GM18511 (cell line): ENCODE measurements around the gene DOC2B.
"Not testable (repeated sequence)": the region's sequence is repeated elsewhere in the genome, so short reads cannot be mapped to it uniquely, and the experiment has no call there.

ENCODE experiments used
- ATAC-seq: cut with Tn5 transposase; IDR thresholded peaks from one replicate; pipeline ENCODE4 v1.9.1; 2021; ENCODE audit warnings: mild to moderate bottlenecking, moderate library complexity; ENCODE audit not compliant: unreplicated experiment

The DOC2B gene

DNA sequence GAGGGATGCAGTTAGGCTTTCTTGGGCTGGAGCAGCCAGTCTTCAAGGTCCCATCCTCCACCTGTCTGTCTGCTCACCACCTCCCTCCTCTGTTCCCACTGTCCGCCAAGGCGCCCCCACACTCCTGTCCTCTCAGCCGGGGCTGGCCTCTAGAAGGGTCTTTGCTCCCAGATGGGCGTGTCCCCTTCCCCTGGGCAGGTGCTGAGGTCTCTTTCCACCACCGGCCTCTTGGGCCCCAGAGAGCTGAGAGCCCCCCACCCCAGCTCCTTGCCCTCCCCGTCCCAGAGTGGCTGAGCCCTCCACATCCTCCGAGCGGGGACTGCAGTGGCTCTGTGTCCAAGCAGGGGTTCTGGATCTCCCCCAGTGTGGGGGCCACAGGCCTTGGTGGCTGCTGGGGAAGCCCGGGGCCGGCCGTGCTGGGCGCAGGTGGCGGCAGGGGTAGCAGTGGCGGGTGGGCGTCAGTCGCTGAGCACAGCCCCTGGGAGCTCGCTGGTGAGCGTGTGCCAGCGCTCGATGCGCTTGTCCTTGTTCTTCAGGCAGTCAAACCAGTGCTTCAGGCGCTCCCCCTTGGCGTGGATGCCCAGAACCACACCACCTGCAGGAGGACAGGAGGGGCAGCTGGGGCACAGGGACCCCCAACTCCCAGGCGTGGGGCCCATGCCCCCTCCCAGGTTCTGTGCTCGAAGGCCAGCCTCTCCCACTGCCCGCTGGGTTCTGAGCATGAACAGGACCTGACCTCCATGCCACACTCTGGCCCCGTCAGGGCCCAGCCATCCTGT, 34.3 kb downstream of the DOC2B start:
- ATAC-seq, result no peak

DNA sequence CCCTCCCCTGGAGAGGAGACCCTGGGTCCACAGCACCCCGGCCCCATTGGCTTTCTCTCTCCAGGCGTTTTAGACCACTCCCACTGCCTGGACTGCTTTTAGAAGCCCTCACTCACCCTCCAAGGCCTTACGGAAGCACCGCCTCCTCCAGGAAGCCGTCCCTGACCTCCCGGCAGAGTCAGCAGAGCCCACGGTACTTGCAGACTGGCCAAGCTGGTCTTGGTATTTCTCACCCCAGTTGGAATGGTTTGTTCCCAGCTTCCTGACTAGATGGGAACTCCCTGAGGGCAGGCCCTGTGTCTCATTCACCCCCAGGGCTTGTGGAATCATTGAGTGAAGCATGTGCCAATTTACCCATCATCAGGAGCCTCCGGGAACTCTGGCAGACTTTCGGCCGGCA, 34.9 kb downstream of the DOC2B start:
- ATAC-seq, result no peak

DNA sequence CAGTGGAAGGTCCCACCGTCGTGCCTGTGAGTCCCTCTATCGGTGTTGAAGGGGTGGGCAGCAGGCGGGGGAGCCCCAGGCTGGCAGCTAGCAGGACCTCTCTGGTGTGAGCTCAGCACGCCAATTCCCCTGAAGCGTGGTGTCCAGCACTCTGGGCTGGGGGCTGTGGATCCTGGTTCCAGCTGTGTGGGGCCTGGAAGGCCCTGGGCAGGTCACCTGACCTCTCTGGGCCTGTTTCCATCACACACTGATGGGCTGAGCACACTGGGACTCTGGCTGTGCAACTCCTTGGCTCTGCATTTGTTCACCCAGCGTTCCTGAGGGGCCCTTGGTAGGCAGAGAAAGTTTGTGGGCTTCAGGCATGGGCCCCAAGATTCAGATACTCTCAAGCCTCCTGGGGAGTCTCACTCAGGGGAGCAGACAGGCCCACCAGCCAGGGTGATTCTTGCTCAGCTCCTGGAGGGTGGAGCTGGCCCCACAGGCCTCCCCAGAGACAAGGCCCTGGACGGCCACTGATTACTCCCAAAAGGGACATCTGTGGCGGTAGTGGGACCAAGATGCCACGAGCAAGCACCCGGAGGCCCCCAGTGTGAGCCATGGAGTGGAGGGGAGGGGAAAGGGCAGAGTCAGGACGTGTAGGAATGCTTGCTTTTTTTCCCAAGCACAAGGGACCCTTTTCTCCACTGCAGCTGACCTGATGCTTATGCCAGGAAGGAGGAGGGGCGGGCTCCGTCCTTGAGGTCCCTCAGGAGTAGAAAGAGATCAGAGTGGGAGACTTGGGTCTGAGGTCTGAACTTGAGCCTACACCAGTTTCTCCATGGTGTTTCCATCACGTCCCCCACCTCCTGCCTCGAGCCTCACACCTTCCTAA, 35.5 kb downstream of the DOC2B start:
- ATAC-seq, result no peak

DNA sequence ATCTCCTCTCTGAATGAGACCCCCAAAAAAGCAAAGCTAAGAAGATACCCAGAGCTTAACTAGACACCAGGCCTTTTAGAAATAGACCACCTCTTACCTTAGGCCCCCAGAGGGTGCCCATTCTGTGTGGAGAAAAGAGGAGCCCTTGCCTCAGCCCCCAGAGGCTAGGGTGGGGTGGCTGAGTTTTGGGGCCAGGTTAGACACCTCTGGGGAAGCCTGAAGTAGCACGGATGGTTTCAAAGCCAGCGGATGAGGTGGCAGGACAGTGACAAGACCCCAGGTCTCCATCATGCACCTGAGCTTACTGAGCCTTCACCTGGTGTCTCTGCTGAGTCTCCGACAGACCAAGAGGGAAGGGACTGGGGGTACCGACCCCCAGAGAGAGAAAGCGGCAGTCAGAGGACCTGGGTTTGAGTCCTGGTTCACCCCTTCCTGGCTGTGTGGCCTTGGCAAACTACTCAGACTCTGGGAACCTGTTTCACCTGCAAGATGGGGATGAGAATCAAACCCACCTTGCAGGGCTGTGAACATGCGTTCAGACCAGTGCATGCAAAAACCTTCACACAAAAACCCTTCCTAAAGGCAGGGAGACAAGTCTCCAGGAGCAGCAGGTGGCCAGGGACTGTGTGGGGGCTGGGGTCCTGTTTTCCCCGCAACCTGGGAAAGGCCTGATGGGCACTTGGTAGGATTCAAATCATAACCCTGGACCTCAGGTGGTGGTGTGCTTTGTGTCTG, 36.3 kb downstream of the DOC2B start:
- no peak for ATAC-seq

DNA sequence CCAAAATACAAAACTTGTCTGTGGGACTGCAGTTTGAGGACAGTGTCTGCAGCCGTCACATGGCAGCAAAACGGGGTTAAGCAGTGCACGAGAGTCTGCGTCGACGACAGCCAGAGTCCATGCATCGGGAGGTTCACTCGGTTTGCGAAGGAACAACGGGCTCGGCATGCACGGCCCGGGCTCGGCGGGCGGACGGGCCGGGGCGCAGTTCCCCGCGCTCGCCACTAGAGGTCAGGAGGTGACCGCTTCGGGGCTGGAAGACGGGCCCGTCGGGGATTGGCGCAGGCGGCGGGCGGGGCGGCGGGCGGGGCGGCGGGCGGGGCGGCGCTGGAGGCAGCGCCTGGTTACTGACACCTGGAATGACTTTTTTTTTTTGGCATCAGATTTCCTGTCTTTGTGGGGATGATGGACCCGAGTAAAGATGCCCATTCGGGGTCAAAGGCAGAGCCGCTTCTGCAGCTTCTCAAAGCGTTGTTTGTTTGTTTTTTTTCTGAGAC, 37.6 kb downstream of the DOC2B start:
- no peak for ATAC-seq

DNA sequence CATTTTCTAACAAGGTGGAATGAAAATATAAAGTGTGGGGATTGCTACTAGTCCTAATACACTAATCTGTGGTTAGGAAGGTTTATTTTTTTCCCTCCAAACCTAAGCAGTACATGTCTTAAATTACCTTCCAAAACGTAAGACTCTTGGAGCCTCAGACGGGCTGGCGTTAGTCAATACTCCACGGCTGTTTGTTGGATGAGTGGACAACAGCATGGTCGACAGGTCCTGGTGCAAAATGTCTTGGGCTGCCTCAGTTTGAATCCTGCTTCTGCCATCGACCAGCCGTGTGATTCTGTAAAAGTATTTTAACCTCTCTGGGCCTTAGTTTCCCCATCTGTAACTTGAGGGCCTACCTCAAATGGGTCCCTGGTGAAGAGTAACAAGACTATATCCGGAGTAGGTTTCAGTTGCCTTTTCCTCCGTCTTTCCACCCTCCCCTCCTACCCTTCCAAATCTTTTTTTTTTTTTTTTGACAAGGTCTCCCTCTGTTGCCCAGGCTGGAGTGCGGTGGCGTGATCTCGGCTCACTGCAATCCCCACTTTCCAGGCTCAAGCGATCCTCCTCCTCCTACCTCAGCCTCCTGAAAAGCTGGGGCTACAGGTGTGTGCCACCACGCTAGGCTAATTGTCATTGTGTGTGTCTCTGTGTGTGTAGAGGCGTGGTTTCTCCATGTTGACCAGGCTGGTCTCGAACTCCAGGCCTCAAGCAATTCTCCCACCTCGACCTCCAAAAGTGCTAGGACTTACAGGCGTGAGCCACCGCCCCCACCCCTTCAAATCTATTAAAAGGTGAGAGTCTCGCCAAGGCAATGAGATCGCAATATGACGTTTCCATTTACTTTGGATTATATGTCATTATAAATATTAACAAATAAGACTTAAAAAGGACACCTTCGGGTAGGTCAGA, 38.3 kb downstream of the DOC2B start:
- no peak for ATAC-seq

DNA sequence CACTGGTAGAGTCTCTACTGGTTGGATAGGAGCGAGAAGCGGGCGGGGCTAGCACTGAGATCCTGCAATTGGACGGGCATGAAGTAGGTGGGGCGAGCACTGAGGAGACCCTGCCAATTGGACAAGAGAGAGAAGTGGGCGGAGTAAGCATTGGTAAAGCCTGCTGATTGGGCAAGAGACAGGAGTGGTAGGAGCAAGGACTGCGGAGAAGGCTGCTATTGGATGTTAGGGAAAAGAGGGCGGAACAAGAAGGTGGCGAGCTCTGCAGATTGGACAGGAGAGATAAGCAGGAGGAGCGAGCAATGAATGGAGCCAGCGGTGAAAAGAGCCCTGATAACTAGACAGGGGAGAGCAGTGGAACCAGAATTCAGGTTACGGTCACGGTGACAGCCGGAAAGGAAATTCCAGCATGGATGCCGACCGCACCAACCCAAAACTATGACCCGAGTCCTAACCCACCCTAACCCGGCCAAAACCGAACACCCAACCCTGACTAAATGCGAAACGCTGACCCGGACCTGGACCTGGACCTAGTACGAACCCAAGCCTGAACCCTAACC, 39.3 kb downstream of the DOC2B start:
- ATAC-seq, result no peak

DNA sequence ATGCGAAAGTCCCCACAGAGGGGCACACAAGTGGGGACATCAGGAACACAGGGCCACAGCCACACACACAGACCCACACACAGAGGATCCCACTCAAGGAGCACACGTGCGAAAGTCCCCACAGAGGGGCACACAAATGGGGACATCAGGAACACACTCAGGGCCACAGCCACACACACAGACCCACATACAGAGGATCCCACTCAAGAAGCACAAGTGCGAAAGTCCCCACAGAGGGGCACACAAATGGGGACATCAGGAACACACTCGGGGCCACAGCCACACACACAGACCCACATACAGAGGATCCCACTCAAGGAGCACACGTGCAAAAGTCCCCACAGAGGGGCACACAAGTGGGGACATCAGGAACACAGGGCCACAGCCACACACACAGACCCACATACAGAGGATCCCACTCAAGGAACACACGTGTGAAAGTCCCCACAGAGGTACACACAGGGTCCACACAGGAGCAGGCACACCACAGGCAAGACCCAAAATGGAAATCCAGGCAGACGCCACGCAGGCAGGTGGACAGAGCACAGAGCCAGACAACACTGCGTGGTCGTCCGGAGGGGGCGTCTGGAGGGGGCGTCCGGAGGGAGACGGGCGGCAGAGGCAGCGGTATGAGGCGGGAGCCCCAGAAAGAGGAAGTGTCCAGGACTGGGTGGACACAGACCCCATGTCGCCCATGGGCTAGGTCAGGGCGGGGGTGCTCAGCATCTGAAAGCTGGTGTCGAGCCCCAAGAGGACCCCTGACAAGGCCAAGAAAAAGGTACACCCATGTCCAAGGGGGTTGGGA, 41.8 kb downstream of the DOC2B start:
- not testable (repeated sequence) for ATAC-seq

DNA sequence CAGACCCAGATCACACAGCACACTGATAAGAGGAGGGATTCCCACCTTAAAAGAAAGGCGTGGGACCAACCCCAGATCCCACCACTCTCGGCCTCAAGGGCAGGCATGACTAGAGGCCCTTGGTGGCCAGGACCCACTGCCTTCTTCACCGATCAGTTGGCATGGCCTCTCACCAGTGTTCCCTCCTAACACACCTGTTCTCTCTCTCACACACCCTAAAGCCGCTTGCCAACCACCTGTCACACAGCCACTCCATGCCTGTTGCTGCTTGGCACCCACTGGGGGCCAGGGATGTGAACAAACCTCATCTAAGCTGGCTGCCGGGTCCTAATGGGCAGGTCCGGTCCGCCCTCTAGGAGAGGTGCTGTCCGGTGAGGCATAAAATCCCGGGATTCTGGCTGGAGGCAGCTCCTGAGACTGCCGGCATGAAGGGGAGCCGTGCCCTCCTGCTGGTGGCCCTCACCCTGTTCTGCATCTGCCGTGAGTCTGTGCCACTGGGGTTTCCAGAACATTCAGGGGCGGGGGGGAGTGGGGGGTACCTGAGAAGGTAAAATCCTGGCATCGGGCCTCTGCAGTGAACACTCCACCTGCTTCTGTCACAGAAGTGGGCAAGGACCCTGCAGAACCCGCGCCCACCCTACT, 44.2 kb downstream of the DOC2B start, which contains the start of gene SCGB1C2:
SCGB1C2 (plus strand) TSS at position 404 of the 642 bp plus-strand sequence; CDS start at position 426, 22 bp downstream.
- ATAC-seq, result not testable (repeated sequence)

DNA sequence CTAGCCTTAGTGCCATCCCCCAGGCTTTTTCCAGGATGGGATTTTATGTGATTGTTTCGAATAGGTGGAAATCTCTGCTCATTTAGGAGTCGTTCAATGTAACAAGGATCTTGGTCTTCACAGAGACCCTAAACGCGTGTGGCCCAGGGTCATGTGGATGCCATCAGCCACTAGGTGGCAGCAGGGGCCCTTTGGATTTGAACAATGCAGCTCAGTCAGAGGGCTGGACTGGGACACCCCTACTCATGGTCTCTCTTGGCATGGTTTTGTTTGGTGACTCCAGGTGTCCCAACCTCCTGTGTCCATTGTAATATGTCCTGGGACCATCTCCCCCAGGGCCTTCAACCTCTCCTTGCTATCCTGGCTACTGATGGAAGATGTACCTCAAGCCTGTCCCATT, 44.9 kb downstream of the DOC2B start:
- peak; percentile 65 for ATAC-seq

DNA sequence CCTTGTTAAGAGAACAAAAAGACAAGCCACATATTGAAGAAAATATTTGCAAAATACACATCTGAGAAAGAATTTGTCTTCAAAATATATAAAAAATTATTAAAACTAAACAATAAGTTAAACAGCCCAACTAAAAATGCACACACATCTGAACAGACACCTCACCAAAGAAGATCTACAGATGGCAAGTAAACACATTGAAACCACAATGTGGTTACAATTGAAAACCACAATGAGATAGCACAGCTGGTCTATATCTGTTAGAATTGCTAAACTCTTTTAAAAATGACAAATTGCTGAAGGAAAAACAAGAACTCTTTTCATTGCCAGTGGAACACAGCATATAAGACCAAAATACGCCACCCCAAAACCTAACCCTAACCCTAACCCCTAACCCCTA, 45.6 kb downstream of the DOC2B start:
- not testable (repeated sequence) for ATAC-seq

DNA sequence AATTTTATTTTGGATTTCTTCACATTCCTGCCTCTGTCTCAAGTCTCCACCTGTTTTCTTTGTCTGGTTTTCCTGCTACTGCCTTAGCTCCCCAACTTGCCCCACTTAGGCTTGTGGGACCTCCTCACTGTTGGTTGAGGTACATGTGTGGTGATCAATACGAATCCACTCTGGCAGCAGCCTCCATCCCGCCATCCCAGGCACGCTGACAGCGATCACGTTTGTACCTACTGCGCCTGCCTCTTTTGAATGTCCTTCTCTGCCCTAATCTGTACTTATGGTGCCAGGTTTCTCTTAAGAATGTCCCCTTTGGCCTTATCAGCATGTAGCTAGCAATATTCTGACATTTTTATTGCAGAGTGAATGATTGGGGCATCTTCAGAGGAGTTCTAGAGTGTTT, 46.4 kb downstream of the DOC2B start:
- ATAC-seq, result not testable (repeated sequence)

DNA sequence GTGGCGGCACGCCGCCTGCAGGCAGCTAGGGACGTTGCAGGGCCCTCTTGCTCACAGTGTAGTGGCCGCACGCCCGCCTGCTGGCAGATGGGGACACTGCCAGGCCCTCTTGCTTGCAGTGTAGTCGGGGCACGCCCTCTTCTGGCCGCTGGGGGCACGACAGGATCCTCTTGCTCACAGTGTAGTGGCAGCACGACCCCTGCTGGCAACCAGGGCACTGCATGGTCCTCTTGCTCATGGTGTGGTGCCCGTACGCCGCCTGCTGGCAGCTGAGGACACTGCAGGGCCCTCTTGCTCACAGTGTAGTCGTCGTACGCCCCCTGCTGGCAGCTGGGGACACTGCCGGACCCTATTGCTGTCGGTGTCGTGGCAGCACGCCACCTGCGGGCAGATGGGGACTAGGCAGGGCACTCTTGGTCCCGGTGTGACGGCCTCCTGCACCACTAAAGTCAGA, 47.1 kb downstream of the DOC2B start:
- peak; percentile 83 for ATAC-seq

DNA sequence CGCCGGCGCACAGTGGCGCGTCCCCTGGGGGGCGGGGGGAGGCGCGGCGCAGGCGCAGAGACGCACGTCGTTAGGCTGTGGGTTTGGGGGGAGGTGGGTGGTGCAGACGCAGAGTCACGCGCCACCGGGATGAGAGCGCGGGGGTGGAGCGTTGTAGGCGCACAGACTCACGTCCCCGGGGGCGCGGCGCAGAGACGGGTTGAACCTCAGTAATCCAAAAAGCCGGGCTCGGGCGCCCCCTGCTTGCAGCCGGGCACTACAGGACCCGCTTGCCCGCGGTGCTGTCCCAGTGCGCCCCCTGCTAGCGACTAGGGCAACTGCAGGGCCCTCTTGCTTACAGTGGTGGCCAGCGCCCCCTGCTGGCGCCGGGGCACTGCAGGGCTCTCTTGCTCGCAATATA, 47.5 kb downstream of the DOC2B start:
- ATAC-seq, result not testable (repeated sequence)

DNA sequence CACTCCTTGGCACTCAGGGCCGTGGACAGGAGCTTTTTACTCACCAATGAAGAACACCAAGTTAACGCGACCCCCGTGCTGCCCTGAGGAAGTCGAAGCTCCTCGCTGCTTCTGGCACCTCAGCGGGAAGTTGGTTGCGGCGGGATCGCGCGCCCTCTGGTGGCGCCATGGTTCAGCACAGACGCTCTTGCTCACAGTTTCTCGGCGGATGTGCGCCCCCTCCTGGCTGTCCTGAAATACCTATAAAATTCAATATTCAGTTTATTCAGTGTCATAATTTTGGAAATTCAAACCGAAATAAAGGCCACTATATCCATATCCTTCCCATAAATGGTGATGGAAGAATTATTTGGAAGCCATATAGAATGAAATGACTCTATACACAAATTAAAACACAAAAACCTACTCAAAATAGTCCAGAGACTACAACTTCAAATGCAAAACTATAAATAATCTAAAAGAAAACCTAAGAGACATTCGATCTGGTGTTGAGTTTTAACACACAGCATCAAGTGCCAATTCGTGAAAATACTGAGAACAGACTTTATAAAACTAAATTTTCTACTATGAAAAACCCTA, 63.0 kb downstream of the DOC2B start:
- ATAC-seq, result not testable (repeated sequence)

DNA sequence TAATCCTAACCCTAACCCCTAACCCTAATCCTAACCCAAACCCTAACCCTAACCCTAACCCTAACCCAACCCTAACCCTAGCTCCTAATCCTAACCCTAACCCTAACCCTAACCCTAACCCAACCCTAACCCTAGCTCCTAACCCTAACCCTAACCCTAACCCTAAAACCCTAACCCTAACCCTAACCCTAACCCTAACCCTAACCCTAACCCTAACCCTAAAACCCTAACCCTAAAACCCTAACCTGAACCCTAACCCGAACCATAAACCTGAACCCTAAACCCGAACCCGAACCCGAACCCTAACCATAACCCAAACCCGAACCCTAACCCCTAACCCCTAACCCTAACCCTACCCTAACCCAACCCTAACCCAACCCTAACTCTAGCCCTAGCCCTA, 68.3 kb downstream of the DOC2B start:
- not testable (repeated sequence) for ATAC-seq
